Muscle of back (tissue), 11 donors: ENCODE data around the gene CELA3B. TPM values are rescaled to one million over a fixed set of nuclear protein-coding genes. Genes with fewer than 3 reads are reported as not detected.
A peak's percentile ranks its signal among the peaks of the same experiment; 100 is the strongest.
"Not testable (repeated sequence)": the region's sequence is repeated elsewhere in the genome, so short reads cannot be mapped to it uniquely, and the experiment has no call there.

Experiments used
- DNase-seq, 3 donors: peaks; one replicate each; pipeline versions ENCODE4 v3.0.0 to v3.0.0-alpha.2; 2013
- polyA plus RNA-seq, 10 donors: library from polyadenylated mRNA; unstranded; fragments of 120-200 nt; gene quantifications; one replicate each; pipeline ENCODE4 v1.2.1, GENCODE V29; 2013; ENCODE audit not compliant: insufficient read length in 10 of 10

Gene CELA3B
- polyA plus RNA-seq, 10 donors = 0.99 TPM; not detected in 9

DNA sequence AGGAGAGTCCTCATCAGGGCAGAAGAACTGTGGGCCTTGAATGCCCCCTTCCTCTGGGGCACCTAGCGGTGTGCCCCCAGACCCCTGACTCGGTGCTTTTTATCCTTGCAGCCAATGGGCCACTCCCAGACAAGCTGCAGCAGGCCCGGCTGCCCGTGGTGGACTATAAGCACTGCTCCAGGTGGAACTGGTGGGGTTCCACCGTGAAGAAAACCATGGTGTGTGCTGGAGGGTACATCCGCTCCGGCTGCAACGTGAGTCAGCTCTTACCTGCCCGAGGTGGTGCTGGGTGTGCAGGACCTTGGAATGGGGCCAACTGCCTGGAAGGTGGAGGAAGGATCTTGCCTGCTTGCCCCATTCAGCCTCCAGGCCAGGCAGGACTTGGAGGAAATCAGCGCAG, 30.4 kb downstream of the CELA3B start:
- not testable (repeated sequence) for DNase-seq

DNA sequence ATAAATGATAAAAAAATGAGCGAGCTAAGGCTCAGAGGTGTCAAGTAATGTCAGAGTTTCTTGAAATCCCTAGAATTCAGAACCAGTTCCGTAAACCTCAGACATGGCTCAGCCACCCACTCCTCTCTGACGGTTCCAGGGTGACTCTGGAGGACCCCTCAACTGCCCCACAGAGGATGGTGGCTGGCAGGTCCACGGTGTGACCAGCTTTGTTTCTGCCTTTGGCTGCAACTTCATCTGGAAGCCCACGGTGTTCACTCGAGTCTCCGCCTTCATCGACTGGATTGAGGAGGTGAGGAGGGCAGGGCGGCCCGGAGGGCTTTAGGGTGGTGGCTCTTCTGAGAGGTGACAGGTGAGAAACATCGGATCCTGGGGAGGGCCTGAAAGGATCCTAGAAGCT, 32.7 kb downstream of the CELA3B start:
- DNase-seq = not testable (repeated sequence)

DNA sequence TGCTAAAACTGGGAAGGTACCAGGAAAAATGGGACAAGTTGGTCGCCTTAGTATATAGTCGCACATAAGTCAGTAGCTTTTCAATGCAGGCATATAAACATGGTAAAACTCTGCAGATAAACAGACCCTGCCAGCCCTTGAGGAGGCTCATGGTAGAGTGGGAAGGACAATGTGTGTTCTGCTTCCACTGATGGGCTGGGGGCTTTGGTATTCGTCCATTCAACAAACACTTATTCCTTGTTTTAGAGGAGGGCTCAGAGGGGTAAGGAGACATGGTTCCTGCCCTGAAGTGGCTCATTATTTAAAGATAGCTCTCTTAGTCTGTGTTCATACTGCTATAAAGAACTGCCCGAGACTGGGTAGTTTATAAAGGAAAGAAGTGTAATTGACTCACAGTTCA, 35.9 kb downstream of the CELA3B start:
- DNase-seq = not testable (repeated sequence)

DNA sequence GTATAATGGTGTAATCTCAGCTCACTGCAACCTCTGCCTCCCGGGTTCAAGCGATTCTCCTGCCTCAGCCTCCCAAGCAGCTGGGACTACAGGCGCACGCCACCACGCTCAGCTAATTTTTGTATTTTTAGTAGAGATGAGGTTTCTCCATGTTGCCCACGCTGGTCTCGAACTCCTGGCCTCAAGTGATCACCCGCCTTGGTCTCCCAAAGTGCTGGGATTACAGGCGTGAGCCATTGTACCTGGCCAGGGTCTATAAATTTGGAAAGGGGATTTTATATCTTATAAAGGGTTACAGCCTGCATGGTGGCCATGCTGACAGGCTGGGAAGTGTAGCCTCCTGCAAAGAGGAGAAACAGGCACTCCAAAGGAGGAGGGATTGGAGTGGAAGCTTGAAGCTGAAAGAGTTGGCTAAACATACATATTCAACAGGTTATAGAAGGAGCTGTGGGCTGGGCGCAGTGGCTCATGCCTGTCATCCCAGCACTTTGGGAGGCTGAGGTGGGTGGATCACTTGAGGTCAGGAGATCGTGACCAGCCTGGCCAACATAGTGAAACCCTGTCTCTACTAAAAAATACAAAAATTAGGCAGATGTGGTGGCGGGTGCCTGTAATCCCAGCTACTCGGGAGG, 37.9 kb downstream of the CELA3B start:
- not testable (repeated sequence) for DNase-seq

DNA sequence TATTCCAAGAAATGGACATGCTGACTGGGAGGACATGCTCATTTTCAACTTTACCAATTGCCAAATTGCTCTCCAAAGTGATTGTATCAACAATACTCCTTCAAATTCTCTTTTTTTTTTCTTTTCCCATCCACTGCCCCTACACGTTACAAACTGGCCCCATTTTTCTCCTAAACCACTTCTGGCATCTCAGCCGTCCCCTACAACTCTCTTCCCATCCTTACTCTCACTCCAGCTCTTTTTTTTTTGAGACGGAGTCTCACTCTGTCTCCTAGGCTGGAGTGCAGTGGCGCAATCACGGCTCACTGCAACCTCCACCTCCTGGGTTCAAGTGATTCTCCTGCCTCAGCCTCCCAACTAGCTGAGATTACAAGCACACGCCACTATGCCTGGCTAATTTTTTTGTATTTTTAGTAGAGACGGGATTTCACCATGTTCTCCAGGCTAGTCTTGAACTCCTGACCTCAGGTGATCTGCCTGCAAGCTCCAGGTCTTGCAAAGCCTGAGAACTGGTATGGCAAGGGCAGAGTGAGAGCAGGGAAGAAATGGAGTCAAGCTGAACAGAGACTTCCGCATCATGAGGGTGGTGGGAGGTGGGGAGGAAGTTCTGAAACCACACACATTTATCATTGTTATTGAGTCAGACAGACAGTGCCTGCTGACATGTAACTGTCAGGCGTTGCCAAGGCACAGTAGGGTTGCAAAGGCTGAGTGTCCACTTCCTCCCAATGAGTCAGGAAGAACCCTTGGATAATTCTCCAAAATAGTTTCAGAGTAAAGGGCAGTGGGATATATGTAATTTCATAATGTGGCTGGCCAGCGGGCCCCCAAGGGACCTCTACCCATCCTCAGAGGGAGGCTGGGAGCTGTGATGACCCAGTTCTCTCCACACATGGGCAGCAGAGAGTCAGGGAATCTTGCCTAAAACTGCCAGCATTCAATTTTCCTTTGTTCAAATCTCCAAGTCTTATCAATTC, 42.0 kb downstream of the CELA3B start:
- peak in 2 of 3 donors; percentile 39 to 84 for DNase-seq

DNA sequence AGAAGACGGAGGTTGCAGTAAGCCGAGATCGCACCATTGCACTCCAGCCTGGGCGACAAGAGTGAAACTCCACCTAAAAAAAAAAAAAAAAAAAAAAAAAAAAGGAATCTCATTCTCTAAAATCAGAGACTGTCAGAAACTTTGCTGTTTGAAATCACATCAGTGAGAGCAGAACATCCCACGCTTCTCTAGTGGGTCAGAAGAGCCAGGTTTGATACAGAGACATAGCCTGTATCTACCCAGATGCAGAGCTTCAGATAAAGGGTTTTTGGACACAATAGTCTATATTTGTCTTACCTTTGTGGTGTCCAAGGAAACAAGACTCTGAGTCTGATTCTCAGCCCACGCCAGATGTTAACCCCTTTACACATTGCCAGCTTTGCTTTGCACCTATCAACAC, 44.2 kb downstream of the CELA3B start:
- DNase-seq = no peak

DNA sequence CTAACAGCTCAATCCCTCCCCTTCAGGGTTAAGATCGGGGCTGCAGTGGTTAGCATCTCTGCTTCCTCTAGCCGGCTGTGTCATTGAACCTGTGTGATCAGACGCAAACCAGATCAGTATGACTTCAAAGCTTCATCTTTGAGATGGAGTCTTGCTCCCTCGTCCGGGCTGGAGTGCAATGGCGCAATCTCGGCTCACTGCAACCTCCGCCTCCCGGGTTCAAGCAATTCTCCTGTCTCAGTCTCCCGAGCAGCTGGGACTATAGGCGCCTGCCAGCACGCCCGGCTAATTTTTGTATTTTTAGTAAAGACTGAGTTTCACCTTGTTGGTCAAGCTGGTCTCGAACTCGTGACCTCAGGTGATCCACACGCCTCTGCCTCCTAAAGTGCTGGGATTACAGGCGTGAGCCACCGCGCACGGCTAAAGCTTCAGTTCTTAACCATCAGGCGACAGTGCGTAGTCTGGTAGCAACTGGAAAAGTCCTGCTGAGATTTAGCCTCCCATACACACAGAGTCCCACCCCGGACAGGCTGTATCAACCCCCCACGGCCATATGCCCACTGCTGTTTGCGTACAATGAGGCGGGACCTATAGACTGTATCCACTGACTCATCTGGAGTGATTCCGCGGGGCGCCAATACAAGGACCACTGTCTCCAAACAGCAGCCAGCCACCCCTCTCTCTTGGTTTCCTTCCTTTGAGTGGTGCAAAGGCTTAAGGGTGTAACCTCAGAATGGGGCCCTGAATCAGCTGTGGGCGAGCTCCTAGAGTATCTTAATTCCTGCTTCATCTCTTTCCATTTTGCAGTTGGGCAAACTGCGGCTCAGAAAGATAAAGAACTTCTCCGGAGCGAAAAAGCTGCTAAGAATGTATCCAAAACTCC, 47.9 kb downstream of the CELA3B start:
- peak in 2 of 3 donors; percentile 83 to 93 for DNase-seq

DNA sequence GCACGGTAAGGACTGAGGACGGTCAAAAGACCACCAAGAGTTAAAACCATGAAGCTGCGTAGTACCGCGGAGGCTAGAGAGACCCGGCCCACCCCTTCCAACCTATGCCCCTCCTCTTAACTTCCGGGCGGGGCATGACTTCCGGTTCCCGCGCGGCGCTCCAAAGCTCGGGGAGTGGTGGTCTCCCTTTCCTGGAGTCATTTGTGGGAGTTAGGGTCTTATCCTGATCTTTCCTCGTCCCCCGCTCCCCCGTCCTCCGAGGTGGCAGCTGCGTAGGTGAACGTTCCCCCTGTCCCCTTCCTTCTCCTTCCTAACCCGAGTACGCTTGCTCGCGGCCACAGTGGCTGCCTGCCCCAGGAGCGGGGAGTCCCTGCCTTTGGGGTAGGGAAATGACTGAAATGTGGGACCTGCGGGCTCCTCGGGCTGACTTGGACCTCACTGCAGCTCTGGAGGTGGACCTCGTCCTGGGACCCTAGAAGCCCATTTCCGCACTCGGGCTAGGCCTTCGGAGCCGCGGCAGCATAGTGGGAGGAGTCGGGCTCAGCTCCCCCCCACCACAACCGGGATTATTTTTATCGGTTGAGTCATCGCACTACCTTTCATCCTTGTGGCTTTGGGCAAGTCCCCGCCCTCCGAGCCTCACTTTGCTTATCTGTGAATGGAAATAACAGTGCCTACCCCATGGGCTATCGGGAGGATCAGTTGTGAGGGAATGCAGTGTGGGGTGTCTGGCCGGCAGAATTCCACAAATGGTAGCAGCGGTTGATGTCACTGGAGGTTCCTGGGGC, 48.7 kb downstream of the CELA3B start:
- peak; percentile 89 to 96 (median 90) for DNase-seq

DNA sequence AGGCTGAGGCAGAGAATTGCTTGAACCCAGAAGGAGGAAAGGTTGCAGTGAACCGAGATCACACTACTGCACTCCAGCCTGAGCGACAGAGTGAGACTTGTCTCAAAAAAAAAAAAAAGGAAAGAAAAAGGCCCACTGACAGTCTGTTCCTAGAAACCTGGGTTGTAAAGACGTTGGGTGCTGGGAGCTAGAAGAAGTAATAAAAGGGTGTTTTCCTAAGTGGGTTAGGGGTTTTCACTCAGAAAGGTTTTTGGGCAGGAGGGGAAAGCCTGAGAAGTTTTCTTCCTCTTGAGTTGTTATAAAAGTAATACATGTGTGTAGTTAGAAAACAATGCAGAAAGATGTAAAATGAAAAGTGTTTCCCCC, 50.1 kb downstream of the CELA3B start:
- DNase-seq = no peak

DNA sequence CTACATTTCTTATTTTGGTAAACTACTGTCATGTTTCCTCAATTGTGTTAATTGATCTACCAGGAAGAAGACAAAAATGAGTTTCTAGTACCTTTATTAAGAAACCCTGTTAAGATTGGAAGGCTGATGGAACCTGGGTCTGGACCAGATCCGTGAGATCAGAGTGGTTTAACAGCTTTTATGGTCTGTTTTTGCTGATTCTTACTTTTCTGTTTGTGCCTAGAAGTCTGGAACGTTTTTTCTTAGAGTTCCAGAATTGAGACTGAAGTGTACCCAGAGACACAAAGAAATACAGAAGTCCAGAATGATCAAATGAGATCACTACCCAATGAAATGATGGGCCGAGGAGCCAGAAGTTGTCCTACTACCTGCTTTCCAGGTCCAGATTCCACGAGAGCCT, 53.2 kb downstream of the CELA3B start:
- DNase-seq = no peak

DNA sequence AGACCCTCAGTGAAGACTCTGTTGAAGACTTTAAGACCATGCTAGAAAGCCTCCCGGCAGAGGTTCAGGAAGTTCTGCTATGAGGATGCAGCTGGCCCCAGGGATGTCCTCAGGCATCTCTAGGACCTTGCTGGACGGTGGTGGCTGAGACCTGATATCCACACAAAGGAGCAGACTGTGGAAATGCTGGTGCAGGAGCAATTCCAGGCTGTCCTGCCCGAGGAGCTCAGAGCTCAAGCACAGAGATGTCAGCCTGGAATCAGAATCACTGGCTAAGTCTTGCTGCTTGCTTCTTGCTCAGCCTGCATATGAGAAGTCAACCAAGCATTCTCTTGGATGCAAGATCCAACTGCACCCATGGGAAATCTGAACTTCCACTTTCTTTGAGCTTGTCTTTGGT, 53.7 kb downstream of the CELA3B start:
- no peak for DNase-seq

DNA sequence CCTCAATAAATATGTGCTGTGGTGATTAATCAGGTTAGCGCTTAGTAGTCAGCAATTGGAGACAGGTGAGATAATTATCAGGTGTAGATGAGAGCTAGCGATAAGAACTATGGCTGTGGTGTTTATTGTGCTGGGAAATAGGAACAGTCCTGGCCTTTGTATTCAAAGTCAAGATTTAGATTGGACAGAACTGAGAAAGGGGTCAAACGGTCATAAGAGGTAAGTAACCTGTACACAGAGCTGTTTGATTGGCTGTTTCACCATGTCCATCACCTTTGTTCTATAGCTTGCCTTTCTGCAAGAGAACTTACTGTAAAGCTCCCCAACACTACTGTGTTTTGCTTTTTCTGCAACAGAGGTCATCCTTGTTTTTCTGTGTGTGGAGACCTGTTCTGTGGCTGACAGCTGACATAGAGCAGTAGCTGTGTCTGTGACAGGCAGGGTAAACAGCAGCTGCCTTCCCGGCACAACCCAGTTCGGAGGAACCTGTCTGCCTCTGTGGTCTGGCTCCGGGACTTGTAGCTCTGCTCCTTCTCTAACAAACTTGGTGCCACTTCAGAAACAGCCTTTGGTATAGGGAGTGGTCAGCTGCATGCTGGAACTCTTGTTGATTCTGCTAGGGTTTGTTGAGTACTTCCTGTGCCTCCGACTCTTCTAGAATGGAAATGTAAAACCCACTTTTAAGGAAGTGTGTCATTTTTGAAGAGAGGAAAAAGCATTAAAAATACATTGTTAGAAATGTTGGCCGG, 54.6 kb downstream of the CELA3B start:
- no peak for DNase-seq

DNA sequence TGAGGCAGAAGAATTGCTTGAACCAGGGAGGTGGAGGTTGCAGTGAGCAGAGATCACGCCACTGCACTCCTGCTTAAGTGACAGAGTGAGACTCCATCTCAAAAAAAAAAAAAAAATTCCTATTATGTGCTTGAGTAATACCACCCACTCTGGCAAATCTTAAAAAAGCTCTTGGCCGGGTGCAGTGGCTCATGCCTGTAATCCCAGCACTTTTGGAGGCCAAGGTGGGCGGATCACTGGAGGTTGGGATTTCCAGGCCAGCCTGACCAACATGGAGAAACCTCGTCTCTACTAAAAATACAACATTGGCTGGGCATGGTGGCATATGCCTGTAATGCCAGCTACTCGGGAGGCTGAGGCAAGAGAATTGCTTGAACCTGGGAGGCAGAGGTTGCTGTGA, 58.0 kb downstream of the CELA3B start:
- DNase-seq = not testable (repeated sequence)

DNA sequence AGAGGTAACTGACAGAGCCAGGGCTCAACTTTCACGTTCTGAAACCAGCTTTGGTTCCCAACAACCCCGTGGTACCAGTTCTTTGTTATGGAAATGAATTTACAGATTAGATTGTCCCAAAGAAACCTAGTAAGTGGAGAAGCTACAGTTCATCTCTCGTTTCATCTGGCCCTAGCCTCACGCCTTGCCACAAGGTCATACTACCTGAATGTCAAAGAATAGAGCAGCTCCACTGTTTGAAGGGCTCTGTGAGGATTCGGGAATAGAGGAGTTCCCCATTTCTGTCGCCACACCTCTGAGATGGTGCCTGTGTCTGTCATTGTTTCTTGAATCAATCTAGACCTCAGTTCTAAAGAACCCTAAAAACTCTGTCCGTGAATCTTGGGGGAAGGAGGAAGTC, 60.7 kb downstream of the CELA3B start:
- no peak for DNase-seq

DNA sequence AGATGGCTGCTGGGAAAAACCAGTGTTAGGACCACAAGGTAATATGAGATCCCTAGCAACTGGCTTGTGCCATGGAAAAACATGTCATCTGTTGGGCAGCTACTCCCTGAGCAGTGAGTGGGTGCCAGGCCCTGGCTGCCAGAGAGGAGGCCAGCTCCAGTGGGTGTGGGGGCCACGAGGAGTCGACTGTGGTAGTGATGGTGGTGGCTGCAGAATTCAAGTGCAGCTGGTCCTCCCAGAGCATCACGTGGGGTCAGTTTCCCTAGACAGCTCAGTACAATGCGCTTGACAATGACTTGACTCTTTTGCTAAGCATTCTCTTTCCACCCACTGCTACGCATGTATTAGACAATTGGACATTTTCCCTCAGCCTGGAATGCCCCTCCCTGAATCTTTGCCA, 61.2 kb downstream of the CELA3B start:
- DNase-seq = peak in 2 of 3 donors; percentile 54

Other genes with a start within 250 kb of the CELA3B start
- 10 to 100 TPM; 36.8 to 68.1 (median 49.8) TPM for gene USP48, start 193.9 kb upstream of the CELA3B start, polyA plus RNA-seq
- gene LDLRAD2, start 164.8 kb upstream of the CELA3B start, polyA plus RNA-seq = 1 to 10 TPM; 3.7 to 8.9 (median 6.3) TPM
- 100 to 1,000 TPM; 190 to 364 (median 273) TPM for gene HSPG2, start 39.7 kb upstream of the CELA3B start, polyA plus RNA-seq
- under 1 TPM in 5 of 10 donors, not detected in 5; 0.21 to 0.57 (median 0.35) TPM for gene CELA3A, start 24.6 kb downstream of the CELA3B start, polyA plus RNA-seq
- gene CDC42, start 75.7 kb downstream of the CELA3B start, polyA plus RNA-seq = 100 to 1,000 TPM; 216 to 288 (median 243) TPM
- 1 to 10 TPM; 2.0 to 5.9 (median 3.2) TPM for gene WNT4, start 166.1 kb downstream of the CELA3B start, polyA plus RNA-seq